ENCODE data around the gene IFNAR1.
A peak's percentile ranks its signal among the peaks of the same experiment; 100 is the strongest.
"Not testable (repeated sequence)": the region's sequence is repeated elsewhere in the genome, so short reads cannot be mapped to it uniquely, and the experiment has no call there.

Gene IFNAR1

DNA sequence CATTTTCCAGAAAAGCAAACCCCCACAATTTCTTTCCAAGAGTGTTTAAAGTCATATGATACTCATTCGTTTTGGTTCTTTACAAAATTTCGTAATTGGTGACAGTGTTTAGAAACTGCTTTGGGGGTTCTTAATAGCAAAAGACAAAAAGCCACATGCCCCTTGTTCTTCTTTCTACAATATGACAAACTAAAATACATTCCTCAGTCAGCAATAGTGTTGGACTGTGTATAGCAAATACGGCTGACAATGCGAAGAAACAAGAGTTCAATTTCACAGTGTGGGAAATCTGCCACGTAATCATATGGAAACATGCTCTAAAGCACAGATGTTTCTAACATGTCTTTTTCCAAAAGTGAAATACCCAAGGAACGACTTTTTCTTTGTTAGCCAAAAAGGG lies 7.6 kb upstream of the IFNAR1 start:
- no peaks in the 10 kb centered on the region for H3K36me3 Mint-ChIP-seq (ENCODE audit: low read depth)
- no peaks in the 10 kb centered on the region for H3K27me3 Mint-ChIP-seq
- DNase-seq = no peak
- H3K4me3 Mint-ChIP-seq = no peak overlapping the region
- H3K4me1 Mint-ChIP-seq (ENCODE audit: low read depth) = no peaks in the 10 kb centered on the region
- no peak overlapping the region for H3K27ac Mint-ChIP-seq
- H3K9me3 Mint-ChIP-seq = no peaks in the 10 kb centered on the region

DNA sequence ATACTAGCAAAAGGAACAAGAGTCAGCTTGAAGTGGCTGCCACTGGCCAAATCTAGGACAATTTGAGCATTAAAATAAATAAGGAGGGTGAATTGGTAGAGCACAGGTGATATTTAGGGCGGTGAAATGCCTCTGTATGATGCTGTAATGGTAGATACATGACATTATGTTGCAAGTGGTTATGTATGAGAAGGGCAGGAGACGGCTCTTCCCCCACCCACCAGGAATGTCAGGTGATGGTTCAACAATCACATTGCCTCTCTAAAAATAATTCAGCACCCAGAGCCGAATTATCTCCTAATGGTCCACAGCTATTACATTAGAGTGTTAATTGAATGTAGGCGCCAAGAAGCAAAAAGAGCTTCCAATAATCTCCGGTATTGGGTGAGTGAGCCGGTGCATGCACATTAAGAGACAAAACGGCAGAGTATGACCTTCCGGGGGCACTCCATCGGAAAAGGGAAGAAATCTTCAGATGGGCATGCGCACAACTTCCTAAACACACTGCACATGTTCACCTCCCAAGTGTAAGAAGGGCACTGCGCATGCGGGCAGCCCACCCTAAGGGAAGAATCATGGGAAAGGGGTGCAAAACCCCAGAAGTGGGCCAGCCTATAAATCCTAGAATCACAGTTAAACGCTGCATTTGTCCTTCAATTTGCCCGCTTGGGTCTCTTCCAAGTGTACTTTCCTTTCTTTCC lies 6.8 kb upstream of the IFNAR1 start:
- Mint-ChIP-seq H3K36me3 (ENCODE audit: low read depth) (no peaks in the 10 kb centered on the region), H3K27me3 (no peaks in the 10 kb centered on the region), H3K9me3 (no peaks in the 10 kb centered on the region), H3K4me3 (no peak overlapping the region), H3K4me1 (ENCODE audit: low read depth) (no peaks in the 10 kb centered on the region), H3K27ac (no peak overlapping the region)
- DNase-seq = no peak

DNA sequence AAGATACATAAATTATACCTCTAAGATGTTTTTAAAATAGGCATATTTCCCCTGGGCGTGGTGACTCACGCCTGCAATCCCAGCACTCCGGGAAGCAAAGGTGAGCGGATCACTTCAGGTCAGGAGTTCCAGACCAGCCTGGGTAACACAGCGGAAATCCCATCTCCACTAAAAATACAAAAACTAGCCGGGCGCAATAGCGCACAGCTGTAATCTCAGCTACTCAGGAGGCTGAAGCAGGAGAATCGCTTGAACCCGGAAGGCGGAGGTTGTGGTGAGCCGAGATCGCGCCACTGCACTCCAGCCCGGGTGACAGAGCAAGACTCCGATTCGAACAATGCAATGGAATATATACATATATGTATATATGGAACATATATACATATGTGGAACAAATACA lies 3.8 kb upstream of the IFNAR1 start:
- DNase-seq, H3K27ac Mint-ChIP-seq: not testable (repeated sequence)

DNA sequence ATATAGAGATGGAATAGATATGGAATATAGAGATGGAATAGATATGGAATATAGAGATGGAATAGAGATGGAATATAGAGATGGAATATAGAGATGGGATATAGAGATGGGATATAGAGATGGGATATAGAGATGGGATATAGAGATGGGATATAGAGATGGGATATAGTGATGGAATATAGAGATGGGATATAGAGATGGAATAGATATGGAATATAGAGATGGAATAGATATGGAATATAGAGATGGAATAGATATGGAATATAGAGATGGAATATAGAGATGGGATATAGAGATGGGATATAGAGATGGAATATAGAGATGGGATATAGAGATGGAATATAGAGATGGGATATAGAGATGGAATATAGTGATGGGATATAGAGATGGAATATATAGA lies 1.2 kb upstream of the IFNAR1 start:
- H3K27ac Mint-ChIP-seq; H3K9me3 Mint-ChIP-seq; H3K27me3 Mint-ChIP-seq; DNase-seq; H3K36me3 Mint-ChIP-seq (ENCODE audit: low read depth); H3K4me3 Mint-ChIP-seq: not testable (repeated sequence)
- H3K4me1 Mint-ChIP-seq (ENCODE audit: low read depth) = peaks cover 24% of the 10 kb centered on the region

More for the DNA sequence above, 3.8 kb upstream of the IFNAR1 start:
- H3K27me3 Mint-ChIP-seq; H3K4me1 Mint-ChIP-seq (ENCODE audit: low read depth); H3K4me3 Mint-ChIP-seq; H3K36me3 Mint-ChIP-seq (ENCODE audit: low read depth); H3K9me3 Mint-ChIP-seq: not testable (repeated sequence)

DNA sequence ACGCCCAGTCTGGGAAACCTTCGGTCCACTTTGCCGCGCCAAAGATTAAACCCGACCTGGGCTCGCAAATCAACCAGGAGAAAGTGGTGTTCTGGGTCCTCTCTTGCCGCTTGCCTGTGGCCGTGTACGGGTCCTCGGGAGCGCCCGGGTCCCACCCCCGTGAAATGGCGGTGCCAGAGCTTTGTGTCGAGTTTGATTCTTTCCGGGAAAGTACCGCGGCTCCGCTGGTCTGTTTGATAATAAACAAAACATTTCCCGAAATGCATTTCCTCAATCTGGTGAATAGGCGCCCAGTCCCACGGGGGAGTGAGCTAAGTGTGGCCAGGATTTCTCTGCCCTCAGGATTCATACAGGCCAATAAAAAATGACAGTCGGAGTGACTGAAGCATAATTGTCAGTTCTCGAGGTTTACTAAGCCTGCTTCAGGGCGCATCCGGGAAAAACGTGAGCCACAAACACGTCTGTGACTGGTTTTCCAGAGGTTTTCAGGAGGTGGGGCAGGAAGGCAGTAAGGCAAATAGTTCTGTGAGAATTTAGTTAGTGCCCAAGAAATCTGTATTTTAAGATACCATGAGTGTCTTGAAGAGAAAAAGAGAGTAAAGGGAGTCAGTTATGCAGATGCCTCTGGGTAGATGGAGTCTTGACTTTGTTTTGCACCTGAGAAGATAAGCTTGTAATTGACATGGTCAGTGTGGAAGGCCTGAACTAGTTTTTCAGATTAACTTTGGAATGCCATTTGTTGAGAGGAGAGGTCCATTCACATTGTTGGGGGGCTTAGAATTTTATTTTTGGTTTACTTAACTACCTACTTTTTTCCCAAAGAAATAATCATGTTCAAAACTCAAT lies 675 bp downstream of the IFNAR1 start:
- no peak overlapping the region for H3K27ac Mint-ChIP-seq
- no peak for DNase-seq
- H3K9me3 Mint-ChIP-seq = no peaks in the 10 kb centered on the region

DNA sequence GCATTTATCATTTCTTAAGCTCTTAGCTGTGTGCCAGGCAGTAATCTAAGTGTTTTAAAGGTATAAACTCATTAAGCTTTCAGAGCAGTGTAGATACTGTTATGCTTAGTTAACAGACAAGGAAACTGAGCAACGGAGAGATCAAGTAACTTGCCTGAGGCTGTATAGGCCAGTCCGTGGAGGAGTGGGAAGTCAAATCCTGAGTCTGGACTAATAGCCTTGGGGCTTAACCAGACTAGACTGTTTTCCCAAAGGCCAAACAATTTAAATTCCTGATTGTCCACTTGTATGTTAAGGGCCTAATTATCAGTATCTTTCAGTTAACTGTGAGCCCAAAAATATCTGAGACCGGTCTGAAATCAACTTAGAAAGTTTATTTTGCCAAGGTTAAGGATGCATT lies 2.6 kb downstream of the IFNAR1 start:
- Mint-ChIP-seq H3K4me1 (ENCODE audit: low read depth) (peaks cover 58% of the 10 kb centered on the region), H3K36me3 (ENCODE audit: low read depth) (peaks cover 15% of the 10 kb centered on the region), H3K27me3 (no peaks in the 10 kb centered on the region)

More for the DNA sequence above, 675 bp downstream of the IFNAR1 start:
- no peaks in the 10 kb centered on the region for H3K27me3 Mint-ChIP-seq
- H3K4me3 Mint-ChIP-seq = no peak overlapping the region
- peaks cover 8% of the 10 kb centered on the region for H3K36me3 Mint-ChIP-seq (ENCODE audit: low read depth)
- H3K4me1 Mint-ChIP-seq (ENCODE audit: low read depth) = peaks cover 39% of the 10 kb centered on the region

DNA sequence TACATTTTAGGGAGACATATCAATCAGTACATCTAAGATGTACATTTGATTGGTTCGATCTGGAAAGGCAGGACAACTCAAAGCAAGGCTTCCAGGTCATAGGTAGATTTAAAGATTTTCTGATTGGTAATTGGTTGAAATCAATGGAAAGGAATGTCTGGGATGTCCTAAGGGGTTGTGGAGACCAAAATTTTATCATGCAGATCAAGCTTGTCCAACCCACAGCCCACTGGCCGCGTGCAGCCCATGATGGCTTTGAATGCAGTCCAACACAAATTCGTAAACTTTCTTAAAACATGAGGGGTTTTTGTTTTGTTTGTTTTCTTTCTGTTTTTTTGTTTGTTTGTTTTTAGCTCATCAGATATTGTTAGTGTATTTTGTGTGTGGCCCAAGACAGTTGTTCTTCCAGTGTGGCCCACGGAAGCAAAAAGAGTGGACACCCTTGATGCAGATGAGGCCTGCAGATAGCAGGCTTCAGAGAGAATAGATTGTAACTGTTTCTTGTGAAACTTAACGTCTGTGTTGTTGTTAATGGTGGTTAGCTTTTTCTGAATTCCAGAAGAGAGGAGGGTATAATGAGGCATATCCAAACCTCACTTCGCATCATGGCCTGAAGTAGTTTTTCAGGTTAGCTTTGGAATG lies 3.1 kb downstream of the IFNAR1 start:
- H3K4me3 Mint-ChIP-seq = no peak overlapping the region
- peak overlapping the region; percentile 12 for H3K27ac Mint-ChIP-seq
- no peaks in the 10 kb centered on the region for H3K27me3 Mint-ChIP-seq
- no peak for DNase-seq
- H3K4me1 Mint-ChIP-seq (ENCODE audit: low read depth) = peaks cover 61% of the 10 kb centered on the region
- peaks cover 1% of the 10 kb centered on the region for H3K9me3 Mint-ChIP-seq
- H3K36me3 Mint-ChIP-seq (ENCODE audit: low read depth) = peaks cover 20% of the 10 kb centered on the region

More for the DNA sequence above, 2.6 kb downstream of the IFNAR1 start:
- no peak overlapping the region for H3K27ac Mint-ChIP-seq
- no peak for DNase-seq
- H3K9me3 Mint-ChIP-seq = no peaks in the 10 kb centered on the region
- H3K4me3 Mint-ChIP-seq = no peak overlapping the region

DNA sequence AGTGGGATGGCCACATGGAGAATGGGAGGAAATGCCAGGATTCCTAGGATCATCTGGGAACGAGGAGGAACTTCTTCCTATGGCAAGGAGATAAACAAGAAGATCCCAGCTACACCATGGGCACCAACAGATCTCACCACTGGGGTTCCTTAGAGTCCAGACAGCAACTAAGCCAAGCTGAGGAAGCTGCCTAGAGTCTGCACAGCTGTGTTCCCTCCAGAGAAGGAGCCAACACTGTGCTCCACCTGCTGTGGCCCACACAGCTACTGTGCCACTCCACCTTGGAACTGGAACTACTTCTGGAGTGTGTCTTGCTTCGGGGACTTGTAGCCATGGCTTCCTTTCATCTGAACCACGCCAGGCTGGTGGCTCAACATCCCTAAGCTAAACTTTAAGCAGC lies 6.0 kb downstream of the IFNAR1 start:
- Mint-ChIP-seq H3K4me1 (ENCODE audit: low read depth) (peaks cover 77% of the 10 kb centered on the region), H3K36me3 (ENCODE audit: low read depth) (peaks cover 35% of the 10 kb centered on the region), H3K27ac (no peak overlapping the region), H3K9me3 (peaks cover 10% of the 10 kb centered on the region), H3K27me3 (no peaks in the 10 kb centered on the region), H3K4me3 (no peak overlapping the region)
- no peak for DNase-seq

DNA sequence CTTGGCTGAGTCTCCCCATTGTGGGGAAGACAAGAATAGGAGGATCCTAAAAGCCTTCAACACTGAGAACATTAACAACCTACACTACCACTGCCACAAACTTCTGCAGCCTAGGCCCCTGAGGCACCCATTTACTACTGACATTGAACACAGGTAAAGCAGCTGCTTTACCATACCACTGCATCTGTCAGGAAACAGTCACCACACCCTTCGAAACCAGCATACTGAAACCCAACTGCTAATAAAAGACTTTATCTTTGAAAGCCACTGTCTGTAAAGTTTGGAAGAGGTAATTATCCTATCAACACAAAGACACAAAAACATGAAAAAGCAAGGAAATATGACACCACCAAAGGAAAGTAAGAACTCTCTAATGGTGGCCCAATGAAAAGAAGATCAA lies 7.4 kb downstream of the IFNAR1 start:
- DNase-seq = no peak
- Mint-ChIP-seq H3K4me3 (no peak overlapping the region), H3K27me3 (no peaks in the 10 kb centered on the region), H3K4me1 (ENCODE audit: low read depth) (peaks cover 67% of the 10 kb centered on the region), H3K9me3 (peaks cover 10% of the 10 kb centered on the region), H3K36me3 (ENCODE audit: low read depth) (peaks cover 35% of the 10 kb centered on the region), H3K27ac (peak overlapping the region; percentile 10)

DNA sequence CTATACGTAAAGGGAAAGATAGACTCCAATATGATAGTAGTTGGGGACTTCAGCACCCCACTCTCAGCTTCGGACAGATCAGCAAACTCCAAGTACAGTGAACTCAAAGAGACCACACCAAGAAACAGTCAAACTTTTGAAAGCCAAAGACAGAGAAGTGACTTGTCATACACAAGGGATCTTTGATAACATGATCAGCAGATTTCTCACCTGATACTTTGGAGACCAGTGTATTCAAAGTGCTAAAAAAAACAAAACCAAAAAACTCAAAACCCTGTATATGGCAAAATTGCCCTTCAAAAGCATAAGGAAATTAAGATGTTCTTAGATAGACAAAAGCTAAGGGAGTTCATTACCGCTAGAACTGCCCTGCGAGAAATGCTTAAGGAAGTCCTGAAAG lies 9.4 kb downstream of the IFNAR1 start:
- Mint-ChIP-seq H3K27ac (no peak overlapping the region), H3K27me3 (no peaks in the 10 kb centered on the region), H3K4me1 (ENCODE audit: low read depth) (peaks cover 54% of the 10 kb centered on the region), H3K4me3 (no peak overlapping the region), H3K36me3 (ENCODE audit: low read depth) (peaks cover 40% of the 10 kb centered on the region), H3K9me3 (peaks cover 10% of the 10 kb centered on the region)
- no peak for DNase-seq

DNA sequence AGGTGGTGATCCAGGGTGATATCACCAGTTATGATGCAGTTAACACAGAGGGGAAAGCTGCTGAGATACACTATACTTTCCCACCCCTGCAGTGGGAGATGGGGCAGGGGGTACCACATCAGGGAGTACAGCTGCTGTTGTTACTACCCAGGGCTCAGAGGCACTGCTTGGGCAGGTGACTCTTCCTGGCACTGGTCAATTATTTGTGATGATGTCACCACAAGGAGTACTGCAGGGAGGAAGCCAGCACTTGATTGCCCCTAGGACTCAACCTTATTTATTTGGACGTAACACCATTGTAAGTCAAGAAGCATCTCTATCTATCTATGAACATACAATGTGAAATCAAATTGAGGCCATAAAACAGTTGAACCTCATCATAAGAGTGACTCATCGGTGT lies 10.1 kb downstream of the IFNAR1 start:
- Mint-ChIP-seq H3K27me3 (no peaks in the 10 kb centered on the region), H3K4me3 (no peak overlapping the region), H3K4me1 (ENCODE audit: low read depth) (peaks cover 50% of the 10 kb centered on the region), H3K9me3 (peaks cover 10% of the 10 kb centered on the region), H3K36me3 (ENCODE audit: low read depth) (peaks cover 40% of the 10 kb centered on the region), H3K27ac (no peak overlapping the region)
- no peak for DNase-seq

DNA sequence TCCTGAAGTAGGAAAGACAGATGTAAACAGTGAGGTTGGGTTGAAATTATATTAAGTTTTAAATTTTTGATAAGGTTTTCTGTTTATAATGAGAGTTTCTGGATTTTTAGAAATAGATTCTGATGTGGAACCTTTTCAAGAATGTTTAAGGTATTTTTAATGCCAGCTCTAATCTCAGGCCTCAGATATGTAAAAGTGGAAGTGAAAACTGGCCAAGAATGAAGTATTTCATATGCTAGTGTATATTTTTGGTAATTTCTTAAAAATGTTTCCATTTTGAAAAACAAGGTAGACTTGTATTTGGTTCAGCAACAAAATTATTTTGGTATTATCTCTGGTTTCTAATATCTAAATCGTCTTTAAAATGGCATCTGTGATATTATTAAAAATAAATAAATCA lies 14.4 kb downstream of the IFNAR1 start:
- Mint-ChIP-seq H3K27ac (no peak overlapping the region), H3K9me3 (peaks cover 1% of the 10 kb centered on the region), H3K4me3 (no peak overlapping the region), H3K4me1 (ENCODE audit: low read depth) (peaks cover 16% of the 10 kb centered on the region), H3K27me3 (no peaks in the 10 kb centered on the region), H3K36me3 (ENCODE audit: low read depth) (peaks cover 50% of the 10 kb centered on the region)
- no peak for DNase-seq

DNA sequence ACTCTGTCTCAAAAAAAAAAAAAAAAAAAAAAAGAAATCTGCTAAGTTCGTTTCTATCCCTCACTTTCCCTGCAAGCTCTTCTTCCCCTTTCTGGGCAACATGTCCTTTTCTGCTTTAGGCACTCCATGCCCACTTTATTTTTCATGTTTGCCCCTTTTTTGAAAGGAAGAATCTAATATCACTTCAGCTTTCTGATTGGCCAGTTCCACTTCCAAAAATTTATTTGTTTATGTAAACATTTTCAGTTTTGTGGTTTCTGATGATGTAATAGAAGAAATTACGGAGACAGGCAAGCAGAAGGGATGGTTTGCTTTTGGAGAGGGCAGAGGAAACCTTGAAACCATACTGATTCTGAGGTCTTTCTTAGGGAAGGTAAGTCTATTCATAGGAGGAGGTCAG lies 15.1 kb downstream of the IFNAR1 start:
- H3K4me3 Mint-ChIP-seq = no peak overlapping the region
- peaks cover 48% of the 10 kb centered on the region for H3K36me3 Mint-ChIP-seq (ENCODE audit: low read depth)
- no peaks in the 10 kb centered on the region for H3K9me3 Mint-ChIP-seq
- peak overlapping the region; percentile 44 for H3K27ac Mint-ChIP-seq
- DNase-seq = no peak
- H3K27me3 Mint-ChIP-seq = no peaks in the 10 kb centered on the region
- H3K4me1 Mint-ChIP-seq (ENCODE audit: low read depth) = peaks cover 10% of the 10 kb centered on the region

DNA sequence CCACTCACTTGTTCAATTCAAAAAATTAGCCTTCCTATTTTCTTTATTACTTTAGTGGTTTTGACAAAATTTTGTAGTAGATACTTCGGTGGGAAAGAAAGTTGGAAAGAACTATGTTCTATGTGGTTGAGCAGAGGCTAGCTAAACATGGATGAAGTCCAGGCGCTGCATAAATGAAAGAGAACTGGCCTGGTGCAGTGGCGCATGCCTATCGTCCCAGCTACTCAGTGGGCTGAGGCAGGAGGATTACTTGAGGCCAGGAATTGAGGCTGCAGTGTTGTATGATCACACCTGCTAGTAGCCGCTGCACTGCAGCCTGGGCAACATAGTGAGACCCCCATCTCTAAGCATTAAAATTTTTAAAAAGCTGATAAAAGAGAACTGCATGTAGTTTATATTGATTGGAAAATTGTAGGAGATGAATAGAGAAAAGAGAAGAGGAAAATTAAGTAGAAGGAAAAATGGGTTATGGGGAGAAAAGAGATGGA lies 21.0 kb downstream of the IFNAR1 start:
- H3K36me3 Mint-ChIP-seq (ENCODE audit: low read depth) = peaks cover 65% of the 10 kb centered on the region
- no peak for DNase-seq
- no peaks in the 10 kb centered on the region for H3K27me3 Mint-ChIP-seq
- H3K27ac Mint-ChIP-seq = no peak overlapping the region
- H3K9me3 Mint-ChIP-seq = no peaks in the 10 kb centered on the region
- H3K4me3 Mint-ChIP-seq = no peak overlapping the region
- H3K4me1 Mint-ChIP-seq (ENCODE audit: low read depth) = peaks cover 11% of the 10 kb centered on the region

DNA sequence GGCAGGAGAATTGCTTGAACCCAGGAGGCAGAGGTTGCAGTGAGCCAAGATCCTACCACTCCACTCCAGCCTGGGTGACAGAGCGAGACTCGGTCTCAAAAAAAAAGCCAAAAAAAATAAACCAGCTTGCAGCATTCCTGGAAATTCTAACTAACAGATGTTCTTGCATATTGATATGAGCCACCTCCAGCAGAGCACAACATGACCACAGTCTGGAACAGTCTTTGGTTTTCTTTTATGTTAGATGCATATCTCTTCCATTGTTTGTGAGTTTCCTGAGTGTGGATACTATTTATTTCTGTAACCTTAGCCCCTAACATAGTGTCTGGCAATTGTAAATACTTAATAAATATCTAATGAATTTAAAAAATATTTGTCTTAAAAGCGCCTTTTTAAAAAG lies 23.9 kb downstream of the IFNAR1 start:
- no peak overlapping the region for H3K4me3 Mint-ChIP-seq

More for the DNA sequence above, 23.9 kb downstream of the IFNAR1 start:
- Mint-ChIP-seq H3K4me1 (ENCODE audit: low read depth) (peaks cover 12% of the 10 kb centered on the region), H3K27me3 (no peaks in the 10 kb centered on the region), H3K27ac (no peak overlapping the region), H3K36me3 (ENCODE audit: low read depth) (peaks cover 58% of the 10 kb centered on the region), H3K9me3 (no peaks in the 10 kb centered on the region)
- no peak for DNase-seq

All from activated T-cell treated with anti-CD3 and anti-CD28 coated beads, Interleukin-2, amount 50 U/mL, for 24 hours (primary cell).